GM19397 (cell line): ENCODE measurements around the gene INPP1.
A peak's percentile ranks its signal among the peaks of the same experiment; 100 is the strongest.

Experiments
- ATAC-seq: cut with Tn5 transposase; IDR thresholded peaks from one replicate; pipeline ENCODE4 v1.9.1; 2021; ENCODE audit warnings: mild to moderate bottlenecking, moderate library complexity; ENCODE audit not compliant: unreplicated experiment

INPP1 gene

DNA sequence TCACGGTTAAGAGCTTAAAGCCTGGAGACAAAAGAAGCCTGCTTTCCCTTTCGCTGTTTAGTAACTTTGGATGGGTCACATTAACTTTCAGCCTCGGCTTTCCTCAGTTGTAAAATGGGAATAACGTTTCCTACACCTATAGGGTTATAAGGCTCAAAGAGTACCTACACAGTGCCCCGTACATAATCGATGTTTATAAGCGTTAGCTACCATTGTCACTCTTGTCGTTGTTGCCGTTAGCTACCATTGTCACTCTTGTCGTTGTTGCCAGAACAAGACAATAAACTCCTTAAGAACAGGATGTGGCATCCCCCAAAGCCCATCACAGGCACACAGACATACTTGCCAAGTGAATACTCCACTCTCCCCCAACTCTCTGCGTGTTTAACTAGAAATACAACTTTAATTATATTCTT is 63.9 kb downstream of the INPP1 start:
- no peak for ATAC-seq

DNA sequence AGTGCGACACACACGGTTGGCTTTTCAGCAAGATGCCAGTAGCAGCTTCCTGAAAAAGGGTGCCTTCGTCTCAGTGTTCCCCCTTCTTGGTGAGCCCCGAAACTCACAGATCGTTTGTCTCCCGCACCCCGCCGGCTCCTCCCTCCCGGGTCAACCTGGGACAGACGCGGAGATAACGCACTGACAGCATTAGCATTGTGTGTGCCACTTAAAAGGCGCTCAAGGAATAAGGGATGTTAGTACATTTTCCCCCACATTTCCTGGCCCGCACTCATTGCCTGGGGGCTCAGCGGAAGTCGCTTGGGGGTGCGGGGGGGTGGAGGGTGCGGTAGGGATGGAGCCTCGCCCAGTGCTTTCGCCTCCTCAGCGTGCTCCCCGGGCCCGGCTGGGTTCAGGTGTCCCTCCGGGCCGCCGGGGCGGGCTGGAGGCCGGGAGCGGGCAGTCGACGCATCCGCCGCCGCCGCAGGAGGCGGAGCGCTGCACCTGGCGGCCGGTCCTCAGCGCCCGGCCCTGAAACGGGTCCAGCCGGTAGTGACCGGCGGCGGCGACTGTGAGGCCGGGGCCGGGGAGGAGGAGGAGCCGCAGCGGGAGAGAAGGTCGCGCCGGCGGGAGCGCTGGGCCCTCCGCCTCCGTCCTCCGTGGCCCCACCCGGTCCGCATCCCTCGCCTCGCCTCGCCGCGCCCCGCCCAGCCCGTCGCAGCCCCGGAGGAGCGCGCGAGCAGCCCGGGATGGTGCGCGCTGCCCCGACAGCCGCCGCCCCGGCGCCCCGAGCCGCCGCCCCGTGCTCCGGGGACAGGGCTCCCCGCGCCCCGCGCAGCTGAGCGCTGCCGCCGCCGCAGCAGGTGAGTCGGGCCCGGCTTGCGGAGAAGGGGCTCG is 64.5 kb downstream of the INPP1 start, which contains the start of gene MFSD6:
MFSD6 (plus strand) TSS at position 694 of the 876 bp plus-strand sequence. CDS start 27,675 bp downstream, outside the sequence.
- ATAC-seq: peak; percentile 68

DNA sequence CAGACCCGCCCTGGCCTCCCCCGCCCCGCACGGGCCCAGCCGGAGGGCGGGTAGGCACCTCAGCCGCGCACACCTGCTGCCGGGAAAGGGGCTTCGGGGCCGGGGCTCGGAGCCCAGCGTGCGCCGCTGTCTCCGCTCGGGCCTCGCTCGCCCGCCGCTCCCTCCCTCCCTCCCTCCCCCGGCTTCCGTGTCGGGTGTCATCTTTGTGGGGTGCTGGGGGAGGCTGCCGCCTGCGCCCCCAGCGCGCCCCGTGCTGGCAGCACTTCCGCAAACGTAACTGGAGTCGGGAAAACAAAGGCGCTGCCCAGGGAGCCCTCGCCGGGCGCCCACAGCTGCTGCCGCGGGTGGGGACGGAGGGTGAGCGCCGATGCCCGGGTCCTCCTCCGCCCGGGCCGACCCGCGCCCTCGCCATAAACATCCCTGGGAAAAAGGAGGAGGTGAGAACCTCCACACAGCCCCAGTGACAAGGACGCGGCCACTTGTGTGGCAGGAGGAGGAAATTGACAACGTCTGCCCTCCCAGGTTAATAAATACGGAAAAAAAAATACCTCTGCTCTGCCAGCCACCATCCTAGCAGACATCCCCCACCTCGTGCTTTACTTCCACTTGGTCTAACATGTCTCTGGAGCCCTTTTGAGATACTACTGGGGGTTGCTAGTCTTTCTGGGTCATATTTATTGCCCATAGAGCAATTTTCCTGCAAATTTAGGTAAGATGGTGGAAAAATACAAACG is 65.3 kb downstream of the INPP1 start:
- ATAC-seq: peak; percentile 70

DNA sequence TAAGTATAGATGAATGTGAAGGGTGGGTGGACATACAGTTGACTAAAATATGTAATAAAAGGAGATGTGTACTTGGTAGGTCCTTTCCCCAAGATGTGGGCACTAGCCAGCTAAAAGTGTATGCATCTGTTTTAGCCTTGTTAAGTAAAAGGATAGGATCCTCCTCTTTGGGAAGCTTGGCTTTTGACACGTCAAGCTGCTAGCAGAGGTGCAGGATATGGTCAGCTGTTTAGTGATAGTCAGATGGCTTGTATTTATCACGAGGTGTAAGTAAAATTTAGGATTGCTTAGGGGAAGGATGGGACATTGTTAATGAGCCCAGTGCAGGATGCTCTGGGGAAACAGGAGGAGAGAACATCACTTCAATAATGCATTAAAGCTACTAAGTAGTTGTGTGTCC is 66.2 kb downstream of the INPP1 start:
- no peak for ATAC-seq

DNA sequence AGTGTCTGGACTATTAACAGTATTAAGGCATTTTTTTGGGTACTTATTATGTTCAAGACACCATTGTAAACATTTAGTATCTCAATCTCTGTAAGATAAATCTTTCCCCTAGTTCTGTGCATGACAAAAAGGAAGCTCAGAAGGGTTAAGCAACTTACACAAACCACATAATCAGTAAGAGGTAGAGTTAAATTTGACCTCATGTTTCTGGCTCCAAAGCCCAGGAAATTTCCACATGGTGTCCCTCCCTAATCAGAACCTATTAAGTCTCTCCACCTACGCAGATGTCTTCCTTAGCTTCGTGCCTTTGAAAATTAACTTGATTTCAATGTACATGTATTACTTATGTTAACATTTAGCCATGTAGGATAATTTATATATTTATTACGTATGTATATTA is 66.8 kb downstream of the INPP1 start:
- ATAC-seq: no peak

DNA sequence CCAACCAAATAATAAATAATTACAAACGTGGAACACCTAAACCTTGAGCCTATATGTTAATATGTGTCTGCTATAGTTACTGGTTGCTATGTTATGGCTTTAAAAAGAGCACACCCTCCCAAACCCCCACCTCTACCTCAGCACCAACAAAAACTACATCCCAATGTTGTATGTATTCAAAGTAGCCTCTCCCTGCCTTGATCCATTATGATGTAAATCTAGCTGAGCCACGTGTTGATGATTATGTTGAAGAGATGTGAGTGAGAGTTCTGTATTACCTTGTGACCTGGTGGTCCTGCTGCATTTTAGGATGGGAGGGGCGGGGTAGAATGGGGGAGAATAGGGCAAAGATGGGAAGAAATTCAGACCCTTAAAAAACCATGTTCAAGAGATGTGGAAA is 69.6 kb downstream of the INPP1 start:
- ATAC-seq: no peak

DNA sequence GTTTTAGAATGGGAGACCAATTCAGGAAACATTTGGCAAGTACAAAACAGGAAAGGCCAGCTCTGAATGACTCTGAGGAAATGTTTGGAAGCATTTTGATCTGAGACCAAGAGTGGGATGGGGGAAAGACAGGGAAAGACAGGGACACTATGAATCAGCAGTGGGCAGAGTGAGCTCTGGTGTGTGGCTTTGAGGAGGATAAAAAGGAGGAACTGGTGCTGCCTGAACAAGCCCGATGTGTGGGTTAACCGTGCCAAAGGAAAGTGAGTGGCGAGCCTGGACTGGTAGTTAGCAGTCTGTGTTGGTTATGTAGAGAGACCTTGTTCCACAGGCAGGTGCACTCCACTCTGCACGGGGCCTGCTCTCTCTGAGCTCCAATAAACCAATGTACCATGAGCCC is 70.0 kb downstream of the INPP1 start:
- no peak for ATAC-seq

DNA sequence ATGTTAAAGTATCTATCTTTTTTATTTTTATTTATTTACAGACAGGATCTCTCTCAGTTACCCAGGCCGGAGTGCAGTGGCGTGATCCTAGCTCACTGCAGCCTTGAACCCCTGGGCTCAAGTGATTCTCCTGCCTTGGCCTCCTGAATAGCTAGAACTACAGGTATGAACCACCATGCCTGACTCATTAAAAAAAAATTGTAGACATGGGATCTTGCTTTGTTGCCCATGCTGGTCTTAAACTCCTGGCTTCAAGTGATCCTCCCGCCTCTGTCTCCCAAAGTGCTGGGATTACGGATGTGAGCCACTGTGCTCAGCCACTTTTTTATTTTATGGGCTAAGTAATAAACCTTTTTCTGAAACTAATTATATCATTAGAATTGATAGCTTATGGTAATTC is 71.9 kb downstream of the INPP1 start:
- ATAC-seq: no peak

DNA sequence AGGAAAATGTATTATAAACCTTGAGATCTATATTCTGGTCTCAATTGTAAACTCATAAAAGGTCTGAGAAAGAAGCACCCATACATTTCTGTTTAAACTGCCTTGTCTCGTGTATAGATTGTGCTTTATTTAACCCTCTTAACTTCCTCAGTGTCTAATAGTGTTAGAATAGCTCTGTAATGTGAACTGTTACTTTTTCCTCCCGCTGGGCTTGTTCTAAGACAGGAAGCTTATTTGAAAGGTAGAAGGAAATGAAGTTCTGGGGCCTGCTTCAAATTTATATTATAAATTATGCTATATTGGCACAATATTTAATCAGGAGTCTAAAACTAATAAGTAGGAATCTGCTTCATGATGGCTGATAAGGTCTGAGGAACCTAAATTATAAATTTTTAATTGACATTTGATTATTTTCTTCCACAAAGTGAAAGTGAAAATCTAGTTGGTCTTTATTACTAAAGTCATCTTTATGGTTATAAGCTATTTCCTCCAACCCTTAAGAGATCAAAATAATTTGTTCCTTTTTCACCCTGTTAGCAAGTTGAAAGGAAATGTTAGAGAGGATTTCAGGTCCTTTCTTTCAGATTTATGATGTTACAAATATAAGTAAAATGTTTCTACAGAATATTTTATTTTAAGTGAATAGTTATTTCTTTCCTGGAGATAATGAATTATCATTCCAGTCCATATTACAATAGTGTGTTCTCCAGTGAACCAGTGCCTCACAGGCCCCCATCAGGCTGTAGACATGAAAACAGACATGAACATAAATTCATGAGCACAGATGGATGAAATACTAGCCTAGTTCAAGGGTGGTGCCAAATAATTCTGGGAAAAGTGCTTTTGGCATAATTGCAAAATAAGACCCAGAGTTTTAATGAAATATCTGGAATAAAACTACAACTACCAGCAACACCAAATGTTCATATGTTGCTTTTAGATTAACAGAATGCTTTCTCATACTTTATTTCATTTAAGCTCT is 72.7 kb downstream of the INPP1 start:
- no peak for ATAC-seq

DNA sequence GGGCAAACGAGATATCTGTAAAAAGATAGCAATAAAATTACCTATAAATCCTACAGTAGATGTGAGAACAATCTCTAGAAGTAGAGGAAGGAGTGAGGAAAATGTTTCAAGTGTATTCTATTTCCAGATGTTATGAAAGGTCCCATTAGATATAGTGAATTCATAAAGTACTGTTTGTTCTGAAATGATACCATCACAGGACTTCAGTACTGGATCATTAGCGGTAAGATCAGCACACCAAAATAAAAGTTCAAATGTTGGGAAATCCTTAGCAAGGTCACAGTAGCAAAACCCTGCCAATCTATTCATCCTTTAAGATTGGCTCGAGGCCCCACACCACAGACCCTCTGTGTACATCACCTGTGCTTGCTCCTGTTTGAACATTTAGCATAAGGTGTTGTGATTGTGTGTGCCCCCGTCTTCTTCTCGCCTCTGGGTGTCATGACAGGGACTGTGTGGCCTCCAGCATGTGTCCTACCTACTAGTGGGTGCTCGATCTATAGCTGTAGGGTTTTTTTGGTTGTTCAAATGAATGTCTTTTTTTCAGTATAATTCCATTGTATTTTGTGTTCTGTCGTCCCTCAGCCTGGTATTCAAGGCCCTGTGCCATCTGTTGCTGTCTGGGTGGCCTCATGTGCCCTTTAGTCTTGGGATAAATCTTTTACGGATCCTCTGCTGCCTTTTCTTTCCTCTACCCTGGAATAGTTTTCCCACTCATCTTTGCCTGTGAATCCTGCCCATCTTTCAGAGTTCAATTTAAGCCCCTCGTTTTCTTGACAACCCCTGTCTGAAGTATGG is 73.9 kb downstream of the INPP1 start:
- ATAC-seq: no peak

DNA sequence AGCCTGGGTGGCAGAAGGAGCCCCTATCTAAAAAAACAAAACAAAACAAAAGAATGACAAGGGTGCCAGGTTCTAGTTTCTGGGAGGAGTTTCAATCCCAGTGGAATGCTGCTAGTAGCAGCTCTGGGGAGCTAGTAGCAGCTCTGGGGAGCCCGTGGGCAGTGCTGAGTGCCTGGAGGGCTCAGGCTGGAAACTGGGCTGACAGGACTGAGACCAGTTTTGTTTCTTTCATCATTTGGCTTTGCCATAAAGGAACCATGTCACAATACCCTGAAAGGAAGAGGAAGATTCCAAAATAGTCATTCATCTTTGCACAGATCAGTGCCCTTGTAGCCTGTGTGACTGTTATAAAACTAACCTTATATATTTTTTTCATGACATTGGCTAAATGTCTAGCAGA is 75.3 kb downstream of the INPP1 start:
- ATAC-seq: no peak

DNA sequence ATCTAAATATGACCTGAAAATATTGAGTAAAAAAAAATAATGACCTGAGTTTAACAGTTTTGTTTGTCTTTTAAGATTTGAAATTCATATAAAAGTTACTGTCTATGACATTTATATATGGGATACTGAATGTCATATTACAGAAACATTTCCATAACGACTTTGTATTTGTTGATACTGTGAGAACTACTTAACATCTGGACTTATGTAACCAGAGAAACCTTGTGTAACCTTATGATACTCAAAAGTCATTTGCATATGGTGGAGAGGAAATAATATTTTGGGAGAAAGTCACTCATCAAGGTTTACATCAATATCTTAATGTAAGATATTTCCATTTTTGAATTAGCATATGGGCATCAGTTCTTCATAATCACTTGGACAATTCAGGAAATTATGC is 77.4 kb downstream of the INPP1 start:
- no peak for ATAC-seq
